ENCODE data around the gene PHOSPHO1.

The PHOSPHO1 gene

DNA sequence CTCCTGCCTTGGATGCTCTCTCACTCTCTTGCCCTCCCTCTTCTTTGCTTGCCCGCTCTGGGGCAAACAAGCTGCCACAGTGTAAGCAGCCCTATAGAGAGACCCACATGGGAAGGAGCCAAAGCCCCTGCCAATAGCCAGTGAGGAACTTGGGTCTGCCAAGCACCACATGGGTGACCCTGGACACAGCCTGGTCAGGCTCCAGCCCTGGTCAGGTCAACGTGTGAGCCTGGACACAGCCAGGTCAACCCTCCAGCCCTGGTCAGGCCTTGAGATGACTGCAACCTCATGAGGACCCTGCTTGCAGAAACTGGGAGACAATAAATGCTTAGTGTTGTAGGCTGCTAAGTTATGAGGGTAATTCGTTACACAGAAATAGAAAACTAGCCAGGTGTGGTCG, 14.3 kb upstream of the PHOSPHO1 start:
- in situ Hi-C loops (cut with HindIII; ENCODE audit: low sequenced_read_pairs) = no loop called here

DNA sequence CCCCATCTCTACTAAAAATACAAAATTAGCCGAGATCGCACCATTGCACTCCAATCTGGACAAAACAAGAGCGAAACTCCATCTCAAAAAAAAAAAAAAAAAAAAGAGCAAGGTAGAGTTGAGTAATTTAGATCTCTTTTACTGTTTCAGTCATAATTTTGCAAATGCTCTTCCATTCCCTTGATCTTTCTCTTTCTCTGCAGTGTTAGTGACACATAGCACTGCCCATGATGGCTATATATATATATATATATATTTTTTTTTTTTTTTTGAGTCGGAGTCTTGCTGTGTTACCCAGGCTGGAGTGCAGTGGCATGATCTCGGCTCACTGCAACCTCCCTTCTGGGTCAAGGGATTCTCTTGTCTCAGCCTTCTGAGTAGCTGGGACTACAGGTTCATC, 12.2 kb upstream of the PHOSPHO1 start:
- in situ Hi-C loops (cut with HindIII; ENCODE audit: low sequenced_read_pairs) = no loop called here

GRCh38 chr17:49241692-49242397, 11.3 kb upstream of the PHOSPHO1 start:
- in situ Hi-C loops (cut with HindIII; ENCODE audit: low sequenced_read_pairs) = no loop called here

DNA sequence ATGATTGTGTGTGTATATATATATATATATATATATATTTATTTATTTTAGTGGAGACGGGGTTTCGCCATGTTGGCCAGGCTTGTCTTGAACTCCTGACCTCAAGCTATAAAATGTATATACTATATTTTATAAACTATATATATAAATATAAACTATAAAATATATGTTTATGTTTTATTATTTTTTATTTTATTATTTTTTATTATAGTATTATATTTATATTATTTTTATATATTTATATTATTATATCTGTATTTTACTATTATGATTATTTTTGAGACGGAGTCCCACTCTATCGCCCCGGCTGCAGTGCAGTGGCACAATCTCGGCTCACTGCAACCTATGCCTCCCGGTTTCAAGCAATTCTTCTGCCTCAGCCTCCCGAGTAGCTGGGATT, 10.5 kb upstream of the PHOSPHO1 start:
- in situ Hi-C loops (cut with HindIII; ENCODE audit: low sequenced_read_pairs) = no loop called here

DNA sequence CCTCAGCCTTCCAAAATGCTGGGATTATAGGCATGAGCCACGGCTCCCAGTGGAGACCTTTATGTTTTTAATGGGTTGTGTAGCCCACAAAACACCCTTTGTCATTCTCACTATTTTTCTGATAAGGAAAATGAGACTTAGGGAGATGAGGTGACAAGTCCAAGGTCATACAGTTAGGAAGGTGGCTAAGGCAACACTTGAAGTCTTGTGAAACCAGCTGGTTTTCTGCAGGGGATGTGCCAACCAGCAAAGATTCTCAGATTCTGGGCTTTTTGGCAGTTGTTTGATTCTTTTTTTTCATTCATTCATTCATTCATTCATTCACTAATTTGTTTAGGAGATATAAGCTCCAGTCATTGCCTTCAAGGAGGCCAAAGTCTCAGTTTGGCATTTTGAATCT, 10.0 kb upstream of the PHOSPHO1 start:
- in situ Hi-C loops (cut with HindIII; ENCODE audit: low sequenced_read_pairs) = no loop called here

GRCh38 chr17:49239963-49240362, 9.4 kb upstream of the PHOSPHO1 start:
- in situ Hi-C loops (cut with HindIII; ENCODE audit: low sequenced_read_pairs) = no loop called here

GRCh38 chr17:49235896-49236295, 5.3 kb upstream of the PHOSPHO1 start:
- in situ Hi-C loops (cut with HindIII; ENCODE audit: low sequenced_read_pairs) = no loop called here

- in situ Hi-C loops (cut with HindIII; ENCODE audit: low sequenced_read_pairs) = no loop called here
Observed at GRCh38 chr17:49234509-49235080, 4.0 kb upstream of the PHOSPHO1 start.

GRCh38 chr17:49231563-49231894, 942 bp upstream of the PHOSPHO1 start:
- in situ Hi-C loops (cut with HindIII; ENCODE audit: low sequenced_read_pairs) = no loop called here

GRCh38 chr17:49229805-49230600, 584 bp downstream of the PHOSPHO1 start:
- in situ Hi-C loops (cut with HindIII; ENCODE audit: low sequenced_read_pairs) = no loop called here

DNA sequence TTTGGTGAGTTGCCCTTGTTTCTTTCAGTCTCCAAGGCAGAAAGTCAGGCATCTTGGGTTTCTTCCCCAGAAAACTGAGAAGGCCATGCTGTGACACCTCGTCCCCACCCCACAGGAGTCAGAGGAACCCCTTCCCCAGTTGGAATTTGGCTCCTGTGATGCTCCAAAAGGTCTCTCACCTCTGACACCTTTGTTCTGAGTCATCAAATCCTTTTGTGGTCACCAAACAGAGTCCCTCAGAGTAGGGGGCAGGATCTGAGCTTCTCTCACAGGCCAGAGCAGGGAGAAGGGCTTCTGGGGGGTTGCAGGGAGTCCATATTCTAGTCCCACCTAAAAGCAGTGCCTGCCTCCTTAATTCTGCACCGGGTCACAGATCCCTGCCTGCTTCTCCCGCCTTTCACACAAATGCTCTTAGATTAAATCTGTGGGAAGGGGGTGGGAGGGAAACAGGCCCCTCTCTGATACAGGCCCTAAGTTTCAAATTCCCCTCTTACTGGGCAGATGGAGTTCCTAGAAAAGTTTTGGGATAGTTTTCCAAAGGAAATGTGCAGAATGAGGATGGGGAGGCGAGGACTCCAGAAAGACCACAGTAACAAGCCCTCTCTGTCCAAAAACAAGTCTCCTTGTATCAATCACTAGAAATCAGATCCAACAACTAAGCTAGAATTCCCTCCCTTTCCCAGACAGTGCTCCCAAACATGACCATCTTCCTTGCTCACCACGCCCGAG, 1.3 kb downstream of the PHOSPHO1 start:
- in situ Hi-C loops (cut with HindIII; ENCODE audit: low sequenced_read_pairs) = no loop called here

DNA sequence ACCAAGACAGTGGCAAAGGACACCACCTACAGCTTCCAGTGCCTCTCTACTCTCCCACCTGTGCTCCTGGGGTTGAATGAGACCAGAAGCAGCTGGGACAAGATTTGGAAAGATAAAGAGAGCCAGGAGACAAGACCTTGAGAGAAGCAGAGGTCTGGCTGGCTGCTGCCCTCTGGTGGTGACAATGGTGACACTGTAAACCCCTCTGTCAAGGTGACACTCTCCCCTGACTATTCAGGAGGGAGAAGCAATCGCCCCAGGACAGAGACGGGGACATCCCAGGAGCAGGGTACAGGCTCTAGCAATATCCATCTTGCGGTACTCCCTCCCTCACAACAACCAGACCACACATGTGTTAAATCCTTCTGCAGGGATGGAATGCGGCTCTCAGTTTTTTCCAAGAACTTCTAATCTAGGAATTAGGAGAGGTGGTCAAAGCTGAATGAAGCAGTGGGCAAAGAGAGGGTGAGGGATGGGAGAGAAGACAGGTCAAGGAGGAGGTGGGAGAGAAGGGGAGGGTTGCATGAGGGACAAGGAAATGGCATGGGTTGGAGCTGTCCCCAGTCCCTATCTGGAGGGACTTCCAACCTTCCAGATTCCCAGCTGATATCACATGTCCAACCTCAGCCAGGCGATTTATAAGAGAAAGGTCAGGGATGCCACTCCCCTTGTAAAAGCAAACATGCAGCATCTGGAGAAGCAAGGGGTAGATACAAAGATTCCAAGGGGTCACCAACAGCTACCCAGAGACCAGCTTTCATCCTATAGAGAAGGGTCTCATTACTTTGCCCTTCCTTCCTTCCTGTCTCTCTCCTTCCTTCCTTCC, 2.9 kb downstream of the PHOSPHO1 start:
- in situ Hi-C loops (cut with HindIII; ENCODE audit: low sequenced_read_pairs) = no loop called here

- in situ Hi-C loops (cut with HindIII; ENCODE audit: low sequenced_read_pairs) = no loop called here
Observed at GRCh38 chr17:49226771-49227435, 3.7 kb downstream of the PHOSPHO1 start.

DNA sequence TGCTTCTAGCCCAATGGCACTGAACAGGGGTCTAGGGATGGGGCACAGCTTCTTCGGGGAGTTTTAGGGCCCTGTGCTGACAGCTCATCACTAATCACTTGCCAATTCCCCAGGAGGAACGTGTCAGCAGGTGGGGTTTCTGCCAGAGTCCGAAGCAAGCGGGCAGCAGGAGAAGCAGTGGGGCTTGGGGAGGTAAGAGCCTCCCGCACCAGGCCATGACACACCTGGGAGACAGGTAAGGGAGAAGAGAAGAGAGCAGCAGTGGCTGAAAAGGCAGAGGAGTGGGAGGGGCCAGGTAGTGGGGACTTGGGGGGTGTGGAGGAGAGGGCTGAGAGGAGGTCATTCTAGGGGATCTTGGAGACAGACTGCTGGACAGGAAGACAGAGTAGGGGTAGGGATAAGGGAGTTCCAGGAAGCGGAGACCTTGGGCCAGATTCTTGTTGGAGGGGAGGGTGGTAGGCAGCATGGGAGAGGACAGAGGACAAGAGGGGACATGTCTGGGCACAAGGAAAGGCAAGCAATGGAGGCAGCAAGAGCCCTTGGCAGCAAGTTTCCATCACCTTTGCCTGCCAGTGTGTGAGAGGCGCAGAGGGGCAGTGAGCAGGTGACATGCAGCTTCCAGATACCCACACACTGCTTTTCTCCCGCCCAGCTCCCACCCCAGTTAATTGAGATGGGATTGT, 4.9 kb downstream of the PHOSPHO1 start:
- in situ Hi-C loops (cut with HindIII; ENCODE audit: low sequenced_read_pairs) = no loop called here

GRCh38 chr17:49224997-49225337, 5.6 kb downstream of the PHOSPHO1 start:
- in situ Hi-C loops (cut with HindIII; ENCODE audit: low sequenced_read_pairs) = no loop called here

DNA sequence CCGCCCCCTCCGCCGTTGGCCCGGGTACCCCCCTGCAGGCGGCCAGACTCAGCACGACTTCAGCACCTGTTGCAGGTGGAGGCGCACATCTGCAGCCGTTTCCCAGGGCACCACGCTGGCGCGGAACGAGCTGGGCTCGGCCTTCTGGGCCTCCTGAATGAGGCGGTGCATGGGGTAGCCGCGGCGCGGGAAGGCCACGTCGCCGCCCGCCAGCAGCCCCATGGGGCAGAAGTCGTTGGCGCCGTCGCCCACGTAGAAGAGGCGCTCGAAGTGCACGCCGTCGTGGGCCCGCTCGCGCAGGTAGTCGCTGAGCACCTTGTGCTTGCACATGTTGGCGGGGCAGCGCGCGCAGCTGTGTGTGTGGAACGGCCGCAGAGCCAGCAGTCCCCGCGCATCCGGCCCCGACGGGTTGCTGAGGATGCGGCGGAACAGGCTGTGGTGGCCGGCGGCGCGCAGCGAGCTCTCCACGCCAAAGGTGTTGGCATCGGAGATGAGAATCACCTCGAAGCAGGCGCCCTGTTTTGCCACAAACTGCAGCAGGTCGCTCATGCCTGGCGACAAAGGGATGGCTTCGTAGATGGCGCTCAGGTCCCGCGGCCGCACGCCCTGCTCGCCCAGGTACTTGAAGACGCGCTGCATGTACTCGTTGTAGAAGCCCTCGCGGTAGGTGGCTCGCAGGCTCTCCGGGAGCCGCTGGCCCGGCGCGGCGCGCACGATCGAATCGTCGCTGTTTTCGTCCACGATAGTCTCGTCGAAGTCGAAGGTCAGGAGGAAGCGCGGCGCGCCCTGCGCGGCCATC, 6.2 kb downstream of the PHOSPHO1 start:
- in situ Hi-C loops (cut with HindIII; ENCODE audit: low sequenced_read_pairs) = no loop called here

DNA sequence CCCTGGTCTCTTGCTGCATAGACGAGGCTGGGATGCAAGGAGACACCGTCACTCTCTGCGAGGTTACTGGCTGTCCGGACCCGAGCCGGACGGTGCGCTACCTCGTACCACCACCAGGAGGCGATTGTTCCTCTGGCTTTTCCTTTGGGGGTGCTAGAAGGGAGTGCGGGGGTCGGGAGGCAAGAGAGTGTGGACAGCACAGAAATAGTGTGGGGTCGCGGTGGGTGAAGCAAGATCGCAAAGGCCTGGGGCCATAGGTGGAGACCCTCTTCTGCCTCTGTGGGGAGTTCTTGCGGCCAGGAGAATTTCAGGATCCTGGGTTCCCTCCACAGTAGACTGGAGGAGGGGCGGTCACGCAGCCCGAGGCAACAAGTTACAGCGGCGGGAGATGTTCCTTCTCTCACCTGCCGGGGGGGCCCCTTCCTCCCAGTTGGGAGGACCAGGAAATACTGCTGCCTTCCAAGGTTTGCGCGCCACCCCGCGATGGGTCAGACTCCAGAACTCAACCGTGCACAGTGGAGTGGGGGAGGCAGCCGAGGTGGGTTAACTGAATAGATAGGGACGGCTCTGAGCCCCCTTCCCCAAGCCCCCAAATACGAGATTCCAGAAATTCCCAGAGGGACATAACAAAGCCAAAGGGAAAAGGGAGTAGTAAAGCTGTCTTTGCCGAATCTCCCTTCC, 6.9 kb downstream of the PHOSPHO1 start:
- in situ Hi-C loops (cut with HindIII; ENCODE audit: low sequenced_read_pairs) = no loop called here

DNA sequence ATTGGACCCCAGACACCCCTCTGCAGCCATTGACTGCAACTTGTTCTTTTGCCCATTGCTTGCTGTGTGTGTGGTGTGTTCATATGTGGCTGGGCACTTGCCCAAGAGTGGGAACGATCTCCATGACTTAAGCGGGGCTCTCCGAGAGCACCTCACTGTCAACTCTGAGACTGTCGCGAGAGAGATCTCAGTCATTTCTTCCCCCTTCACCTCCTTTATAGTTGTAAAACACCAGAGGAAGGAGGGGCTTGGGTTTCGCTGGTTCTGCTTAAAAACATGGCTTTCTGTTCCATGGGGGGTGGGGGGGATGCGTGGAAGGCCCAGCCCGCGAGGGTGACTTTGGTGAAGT, 7.4 kb downstream of the PHOSPHO1 start:
- in situ Hi-C loops (cut with HindIII; ENCODE audit: low sequenced_read_pairs) = no loop called here
